ENCODE measurements around the gene PLPP1.
A peak's percentile ranks its signal among the peaks of the same experiment; 100 is the strongest.

Gene PLPP1

DNA sequence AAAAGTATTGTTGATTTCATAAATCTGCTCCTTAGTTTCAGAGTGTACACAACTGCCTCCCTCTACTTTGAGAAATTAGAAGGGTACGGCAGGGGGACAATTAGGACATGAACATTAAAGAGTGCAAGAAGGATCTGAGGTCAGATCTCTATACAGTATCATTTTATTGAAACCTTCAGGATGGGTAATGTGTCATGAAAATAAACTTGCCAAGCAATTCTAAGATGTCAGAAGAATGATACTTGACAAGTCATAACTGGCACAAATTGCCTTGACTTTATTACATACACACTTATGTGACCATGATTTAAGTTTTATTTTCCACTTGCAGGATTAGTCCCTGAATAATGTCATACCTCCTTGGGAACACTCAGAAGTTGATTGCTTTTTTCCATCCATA is 92.8 kb downstream of the PLPP1 start:
- Histone ChIP-seq H3K27ac (no peak overlapping the region), H3K27me3 (replicated peaks) (no peaks in the 10 kb centered on the region), H3K36me3 (replicated peaks) (no peaks in the 10 kb centered on the region), H3K4me3 (ENCODE audit: low read depth, low read length) (no peak overlapping the region)
- in situ Hi-C loops (cut with HindIII; ENCODE audit: low pct_ligation_motif_present, low sequenced_read_pairs), result no loop called here
- no peak for DNase-seq
- TF ChIP-seq, protein P1, sequence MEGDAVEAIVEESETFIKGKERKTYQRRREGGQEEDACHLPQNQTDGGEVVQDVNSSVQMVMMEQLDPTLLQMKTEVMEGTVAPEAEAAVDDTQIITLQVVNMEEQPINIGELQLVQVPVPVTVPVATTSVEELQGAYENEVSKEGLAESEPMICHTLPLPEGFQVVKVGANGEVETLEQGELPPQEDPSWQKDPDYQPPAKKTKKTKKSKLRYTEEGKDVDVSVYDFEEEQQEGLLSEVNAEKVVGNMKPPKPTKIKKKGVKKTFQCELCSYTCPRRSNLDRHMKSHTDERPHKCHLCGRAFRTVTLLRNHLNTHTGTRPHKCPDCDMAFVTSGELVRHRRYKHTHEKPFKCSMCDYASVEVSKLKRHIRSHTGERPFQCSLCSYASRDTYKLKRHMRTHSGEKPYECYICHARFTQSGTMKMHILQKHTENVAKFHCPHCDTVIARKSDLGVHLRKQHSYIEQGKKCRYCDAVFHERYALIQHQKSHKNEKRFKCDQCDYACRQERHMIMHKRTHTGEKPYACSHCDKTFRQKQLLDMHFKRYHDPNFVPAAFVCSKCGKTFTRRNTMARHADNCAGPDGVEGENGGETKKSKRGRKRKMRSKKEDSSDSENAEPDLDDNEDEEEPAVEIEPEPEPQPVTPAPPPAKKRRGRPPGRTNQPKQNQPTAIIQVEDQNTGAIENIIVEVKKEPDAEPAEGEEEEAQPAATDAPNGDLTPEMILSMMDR (IDR thresholded peaks at IDR 0.05; ENCODE audit: low read depth, low read length, missing control alignments), result no peak

DNA sequence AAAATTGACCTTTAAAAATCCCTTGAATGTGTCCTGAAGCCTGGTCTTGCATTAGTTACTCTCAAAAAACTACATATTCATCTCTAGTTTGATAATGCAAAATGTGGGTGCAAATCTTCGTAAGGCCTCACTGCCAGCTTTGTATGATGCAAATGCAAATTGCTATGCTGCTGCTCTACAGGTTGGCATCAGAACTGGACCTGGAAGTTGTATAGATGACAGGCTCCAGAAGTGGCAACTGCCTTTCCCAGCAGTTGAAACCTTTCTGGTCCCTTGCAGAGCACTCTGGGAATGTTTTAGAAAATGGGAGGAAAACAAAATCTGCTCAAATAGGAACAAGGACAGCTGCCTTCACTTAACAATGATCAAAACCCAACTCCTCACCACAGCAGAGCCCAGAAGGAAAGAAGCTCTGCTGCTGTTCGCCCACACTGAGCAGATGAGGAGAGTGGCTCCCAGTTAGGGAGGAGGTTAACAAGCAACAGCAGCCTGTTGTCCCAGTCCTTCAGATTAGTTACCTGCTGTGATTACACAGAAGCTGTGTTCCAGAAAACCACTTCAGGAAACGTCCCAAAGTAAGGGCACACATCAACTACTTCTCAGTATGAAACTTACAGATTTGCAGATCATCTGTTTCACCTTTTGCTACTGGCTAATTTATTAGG is 93.5 kb downstream of the PLPP1 start:
- Histone ChIP-seq H3K4me3 (ENCODE audit: low read depth, low read length) (no peak overlapping the region), H3K36me3 (replicated peaks) (no peaks in the 10 kb centered on the region), H3K27me3 (replicated peaks) (no peaks in the 10 kb centered on the region), H3K27ac (no peak overlapping the region)
- TF ChIP-seq, protein P1 (IDR thresholded peaks at IDR 0.05; ENCODE audit: low read depth, low read length, missing control alignments), result no peak
- in situ Hi-C loops (cut with HindIII; ENCODE audit: low pct_ligation_motif_present, low sequenced_read_pairs), result no loop called here
- DNase-seq, result no peak

DNA sequence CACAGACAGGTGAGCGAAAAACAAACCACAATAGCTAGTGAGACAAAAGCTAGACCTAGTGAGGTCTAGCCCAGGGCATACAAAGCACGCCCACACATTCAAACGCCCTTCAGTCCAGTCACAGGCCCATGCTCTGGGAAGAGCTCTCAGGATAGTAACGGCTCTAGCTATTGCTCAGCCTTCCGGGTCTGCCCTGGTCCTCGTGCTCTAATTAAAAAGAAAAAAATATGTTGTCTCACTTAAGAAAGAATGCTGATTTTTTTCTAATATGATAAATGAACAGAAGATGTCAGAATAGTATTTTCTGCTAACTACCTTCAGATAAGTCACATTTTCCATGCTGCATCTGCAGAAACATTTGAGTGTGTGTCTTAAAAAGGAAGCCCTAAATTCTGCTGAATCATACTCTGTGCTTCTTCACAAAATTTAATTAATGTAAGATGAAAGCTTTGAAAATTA is 94.5 kb downstream of the PLPP1 start:
- H3K27me3 ChIP-seq (replicated peaks), result no peaks in the 10 kb centered on the region
- no peaks in the 10 kb centered on the region for H3K36me3 ChIP-seq (replicated peaks)
- TF ChIP-seq, protein P1 (IDR thresholded peaks at IDR 0.05; ENCODE audit: low read depth, low read length, missing control alignments), result no peak
- DNase-seq, result peak; percentile 68
- H3K27ac ChIP-seq, result peak overlapping the region; percentile 83
- H3K4me3 ChIP-seq (ENCODE audit: low read depth, low read length), result no peak overlapping the region
- in situ Hi-C loops (cut with HindIII; ENCODE audit: low pct_ligation_motif_present, low sequenced_read_pairs), result no loop called here

DNA sequence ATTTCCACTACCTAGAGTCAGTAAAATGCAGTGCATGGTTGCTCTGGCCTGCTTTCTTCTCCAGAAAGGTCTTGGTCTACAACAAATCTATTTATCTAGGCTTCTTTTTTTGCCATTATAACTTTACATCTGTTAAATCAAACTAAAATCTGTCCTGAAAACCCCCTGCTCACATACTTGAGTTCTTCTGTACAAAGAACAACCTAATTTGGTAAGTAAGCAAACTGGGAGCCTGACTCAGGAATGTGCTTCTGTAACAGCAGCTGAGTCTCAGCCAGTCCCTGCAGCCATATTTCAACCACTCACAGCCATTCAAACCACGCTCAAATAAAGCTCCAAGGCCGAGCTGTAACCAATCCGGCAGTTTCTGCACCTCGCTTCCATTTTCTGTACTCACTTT is 95.8 kb downstream of the PLPP1 start:
- in situ Hi-C loops (cut with HindIII; ENCODE audit: low pct_ligation_motif_present, low sequenced_read_pairs), result no loop called here
- peak overlapping the region; percentile 83 for H3K27ac ChIP-seq
- peak; percentile 69 for DNase-seq
- no peaks in the 10 kb centered on the region for H3K27me3 ChIP-seq (replicated peaks)
- no peak overlapping the region for H3K4me3 ChIP-seq (ENCODE audit: low read depth, low read length)
- TF ChIP-seq, protein P1 (IDR thresholded peaks at IDR 0.05; ENCODE audit: low read depth, low read length, missing control alignments), result no peak
- no peaks in the 10 kb centered on the region for H3K36me3 ChIP-seq (replicated peaks)

DNA sequence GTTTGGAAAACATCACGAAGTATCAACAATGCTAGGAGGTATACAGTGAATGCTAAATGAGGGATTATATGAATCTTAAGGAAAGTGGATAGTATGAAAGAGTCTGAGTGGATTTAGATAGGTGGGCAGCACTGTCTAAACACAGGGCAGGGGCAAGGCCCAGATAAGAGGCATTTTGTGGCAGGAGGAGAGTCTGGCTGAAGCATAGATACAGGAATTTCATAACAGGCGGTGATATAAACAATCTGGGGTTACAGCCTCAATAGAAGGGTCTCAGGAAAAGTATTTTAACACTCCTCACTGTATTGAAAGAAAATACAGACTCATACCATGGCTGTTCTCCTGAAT is 96.9 kb downstream of the PLPP1 start:
- no peak for DNase-seq
- in situ Hi-C loops (cut with HindIII; ENCODE audit: low pct_ligation_motif_present, low sequenced_read_pairs), result no loop called here
- Histone ChIP-seq H3K27ac (peak overlapping the region; percentile 83), H3K27me3 (replicated peaks) (no peaks in the 10 kb centered on the region), H3K4me3 (ENCODE audit: low read depth, low read length) (no peak overlapping the region), H3K36me3 (replicated peaks) (no peaks in the 10 kb centered on the region)
- TF ChIP-seq, protein P1 (IDR thresholded peaks at IDR 0.05; ENCODE audit: low read depth, low read length, missing control alignments), result no peak

DNA sequence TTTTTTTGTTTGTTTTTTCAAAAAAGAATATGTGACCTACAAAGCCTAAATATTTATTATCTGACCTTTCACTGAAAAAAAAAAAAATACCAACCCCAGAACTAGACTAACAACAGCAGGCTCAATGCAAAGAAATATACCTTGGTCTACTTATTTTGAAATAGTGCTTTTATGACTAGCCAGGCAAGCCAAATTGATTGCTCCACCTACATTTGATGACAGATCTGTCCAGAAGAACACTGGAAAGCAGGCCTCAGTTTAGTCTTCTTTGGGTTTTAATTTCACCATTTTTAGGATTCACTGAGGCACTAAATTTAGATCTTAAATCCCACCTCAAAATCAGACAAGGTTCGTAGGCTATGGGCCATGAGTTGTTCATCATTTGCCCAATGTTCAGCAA is 97.3 kb downstream of the PLPP1 start:
- DNase-seq, result no peak
- Histone ChIP-seq H3K27ac (peak overlapping the region; percentile 83), H3K27me3 (replicated peaks) (no peaks in the 10 kb centered on the region), H3K4me3 (ENCODE audit: low read depth, low read length) (no peak overlapping the region), H3K36me3 (replicated peaks) (no peaks in the 10 kb centered on the region)
- in situ Hi-C loops (cut with HindIII; ENCODE audit: low pct_ligation_motif_present, low sequenced_read_pairs), result no loop called here
- TF ChIP-seq, protein P1 (IDR thresholded peaks at IDR 0.05; ENCODE audit: low read depth, low read length, missing control alignments), result no peak
